Fibroblast of skin of scalp (primary cell): ENCODE data around the gene SPATS2L. TPM values are rescaled to one million over a fixed set of nuclear protein-coding genes. Genes with fewer than 3 reads are reported as not detected.
A peak's percentile ranks its signal among the peaks of the same experiment; 100 is the strongest.

ENCODE experiments used
- DNase-seq: peaks from one replicate; pipeline ENCODE4 v3.0.0-alpha.2; 2013
- polyA plus RNA-seq, 2 experiments: library from polyadenylated mRNA; unstranded; fragments of 120-200 nt; gene quantifications; one replicate each; pipeline ENCODE4 v1.2.1, GENCODE V29; 2013; ENCODE audit not compliant: insufficient read length in 2 of 2

SPATS2L gene
- 114 TPM for polyA plus RNA-seq (2013, experiment 1 of 2; ENCODE audit: insufficient read length)
- 127 TPM for polyA plus RNA-seq (2013, experiment 2 of 2; ENCODE audit: insufficient read length)

GRCh38 chr2:200306196-200306930 is at the start of gene SPATS2L:
Gene SPATS2L, plus strand, starts transcription at chr2:200306693. Its CDS starts 82,552 bp downstream, at chr2:200389245.
- peak; percentile 85 for DNase-seq

GRCh38 chr2:200257570-200257969 is 48.9 kb upstream of the SPATS2L start:
- DNase-seq: no peak

GRCh38 chr2:200258081-200258480 is 48.4 kb upstream of the SPATS2L start:
- no peak for DNase-seq

- DNase-seq: no peak
These were observed 47.5 kb upstream of the SPATS2L start for GRCh38 chr2:200258881-200259576.

GRCh38 chr2:200259577-200259957 is 46.9 kb upstream of the SPATS2L start:
- no peak for DNase-seq

GRCh38 chr2:200262047-200262446 is 44.4 kb upstream of the SPATS2L start:
- no peak for DNase-seq

- no peak for DNase-seq
These were observed 43.2 kb upstream of the SPATS2L start for GRCh38 chr2:200263279-200263678.

GRCh38 chr2:200264631-200265030 is 41.9 kb upstream of the SPATS2L start:
- DNase-seq: no peak

- DNase-seq: no peak
These were observed 40.1 kb upstream of the SPATS2L start for GRCh38 chr2:200266406-200266805.

GRCh38 chr2:200267350-200267749 is 39.1 kb upstream of the SPATS2L start:
- no peak for DNase-seq

GRCh38 chr2:200270732-200271131 is 35.8 kb upstream of the SPATS2L start:
- DNase-seq: no peak

GRCh38 chr2:200272320-200272719 is 34.2 kb upstream of the SPATS2L start:
- no peak for DNase-seq

GRCh38 chr2:200274116-200275075 is 32.1 kb upstream of the SPATS2L start:
- no peak for DNase-seq

- DNase-seq: no peak
These were observed 31.0 kb upstream of the SPATS2L start for GRCh38 chr2:200275295-200276013.

- no peak for DNase-seq
These were observed 30.0 kb upstream of the SPATS2L start for GRCh38 chr2:200276472-200276871.

GRCh38 chr2:200278694-200279316 is 27.7 kb upstream of the SPATS2L start:
- DNase-seq: no peak

- DNase-seq: peak; percentile 29
These were observed 26.6 kb upstream of the SPATS2L start for GRCh38 chr2:200279857-200280256.

GRCh38 chr2:200286578-200286977 is 19.9 kb upstream of the SPATS2L start:
- no peak for DNase-seq

GRCh38 chr2:200288670-200289429 is 17.6 kb upstream of the SPATS2L start:
- peak; percentile 51 for DNase-seq

- no peak for DNase-seq
These were observed 10.4 kb upstream of the SPATS2L start for GRCh38 chr2:200296118-200296517.

GRCh38 chr2:200297100-200297499 is 9.4 kb upstream of the SPATS2L start:
- no peak for DNase-seq
